Brain microvascular endothelial cell (primary cell): ENCODE data around the gene MRPL22.

Experiments used
- DNase-seq: peaks from one replicate; pipeline ENCODE4 v3.0.0-alpha.2; 2020
- H3K27ac ChIP-seq: fragments of 250-450 bp; sonication (Bioruptor Pico); 2 replicates; pipeline ENCODE4 v1.5.1; 2020; ENCODE audit warnings: mild to moderate bottlenecking, moderate library complexity
- H3K27me3 ChIP-seq: fragments of 250-450 bp; sonication (Bioruptor Pico); replicated peaks from 2 replicates; pipeline ENCODE4 v1.5.1; 2020; ENCODE audit warnings: mild to moderate bottlenecking
- H3K36me3 ChIP-seq: fragments of 250-450 bp; sonication (Bioruptor Pico); replicated peaks from 2 replicates; pipeline ENCODE4 v1.5.1; 2020; ENCODE audit warnings: mild to moderate bottlenecking
- H3K4me3 ChIP-seq: 2 replicates; pipeline ENCODE4 v1.5.1; 2011; ENCODE audit warnings: low read depth, mild to moderate bottlenecking, control low read depth, low read length, moderate library complexity
- CTCF ChIP-seq: IDR thresholded peaks from 2 replicates; pipeline ENCODE4 v1.5.1; 2011; ENCODE audit warnings: low read depth, mild to moderate bottlenecking, moderate library complexity, low read length, control low read depth, inconsistent platforms; ENCODE audit errors: missing control alignments
- in situ Hi-C: cut with HindIII; loops from 2 replicates; pipeline ENCODE4 v1.10.0; 2017; ENCODE audit warnings: low sequenced_read_pairs, low pct_ligation_motif_present

Gene MRPL22

GRCh38 chr5:154916874-154917273, 24.0 kb upstream of the MRPL22 start:
- no peak for TF ChIP-seq CTCF
- H3K4me3 ChIP-seq = no peak overlapping the region
- no peaks in the 10 kb centered on the region for H3K27me3 ChIP-seq
- no peak for DNase-seq
- H3K36me3 ChIP-seq = peaks cover 23% of the 10 kb centered on the region
- H3K27ac ChIP-seq = no peak overlapping the region
- in situ Hi-C loops = no loop called here

GRCh38 chr5:154917757-154918156, 23.1 kb upstream of the MRPL22 start:
- in situ Hi-C loops = no loop called here
- no peak overlapping the region for H3K4me3 ChIP-seq
- no peak for DNase-seq
- no peak overlapping the region for H3K27ac ChIP-seq
- H3K27me3 ChIP-seq = no peaks in the 10 kb centered on the region
- TF ChIP-seq CTCF = no peak
- H3K36me3 ChIP-seq = peaks cover 17% of the 10 kb centered on the region

GRCh38 chr5:154923441-154924430, 17.1 kb upstream of the MRPL22 start:
- TF ChIP-seq CTCF = no peak
- peaks cover 36% of the 10 kb centered on the region for H3K36me3 ChIP-seq
- no peaks in the 10 kb centered on the region for H3K27me3 ChIP-seq
- in situ Hi-C loops = no loop called here
- no peak overlapping the region for H3K27ac ChIP-seq
- H3K4me3 ChIP-seq = no peak overlapping the region
- DNase-seq = no peak

GRCh38 chr5:154933537-154933936, 7.3 kb upstream of the MRPL22 start:
- no peak for TF ChIP-seq CTCF
- no peak for DNase-seq
- Histone ChIP-seq H3K27me3 (no peaks in the 10 kb centered on the region), H3K36me3 (peaks cover 18% of the 10 kb centered on the region), H3K4me3 (no peak overlapping the region), H3K27ac (no peak overlapping the region)
- in situ Hi-C loops = no loop called here

- Histone ChIP-seq H3K36me3 (peaks cover 18% of the 10 kb centered on the region), H3K27ac (no peak overlapping the region), H3K27me3 (no peaks in the 10 kb centered on the region), H3K4me3 (no peak overlapping the region)
- no peak for TF ChIP-seq CTCF
- in situ Hi-C loops = no loop called here
- no peak for DNase-seq
Measured at GRCh38 chr5:154934881-154935280, 6.0 kb upstream of the MRPL22 start.
